HT1080 (cell line): Measurements from ENCODE around the gene ZCCHC4. TPM values are rescaled to one million over a fixed set of nuclear protein-coding genes. Genes with fewer than 3 reads are reported as not detected.

Source experiments
- DNase-seq: peaks from one replicate; pipeline ENCODE4 v3.0.0-alpha.2; 2015; ENCODE audit warnings: low read depth
- polyA plus RNA-seq, 2 experiments: library from polyadenylated mRNA; depleted of rRNA; stranded (reverse); fragments of >200 nt; gene quantifications; 2 replicates each; pipeline ENCODE4 v1.2.3, GENCODE V29; 2015
- total RNA-seq: library from RNA; depleted of rRNA; stranded (reverse); fragments of >200 nt; shearing (Covaris generic); gene quantifications from 2 replicates; pipeline ENCODE4 v1.2.3, GENCODE V29; 2014; rRNA removed

Gene ZCCHC4
- 13.7 and 14.8 TPM in 2 replicates for total RNA-seq
- 12.3 and 13.0 TPM in 2 replicates for polyA plus RNA-seq (2015; cell fraction: cytosol; rRNA removed)
- polyA plus RNA-seq (2015; cell fraction: nucleus; rRNA removed), result 24.2 and 25.3 TPM in 2 replicates

DNA sequence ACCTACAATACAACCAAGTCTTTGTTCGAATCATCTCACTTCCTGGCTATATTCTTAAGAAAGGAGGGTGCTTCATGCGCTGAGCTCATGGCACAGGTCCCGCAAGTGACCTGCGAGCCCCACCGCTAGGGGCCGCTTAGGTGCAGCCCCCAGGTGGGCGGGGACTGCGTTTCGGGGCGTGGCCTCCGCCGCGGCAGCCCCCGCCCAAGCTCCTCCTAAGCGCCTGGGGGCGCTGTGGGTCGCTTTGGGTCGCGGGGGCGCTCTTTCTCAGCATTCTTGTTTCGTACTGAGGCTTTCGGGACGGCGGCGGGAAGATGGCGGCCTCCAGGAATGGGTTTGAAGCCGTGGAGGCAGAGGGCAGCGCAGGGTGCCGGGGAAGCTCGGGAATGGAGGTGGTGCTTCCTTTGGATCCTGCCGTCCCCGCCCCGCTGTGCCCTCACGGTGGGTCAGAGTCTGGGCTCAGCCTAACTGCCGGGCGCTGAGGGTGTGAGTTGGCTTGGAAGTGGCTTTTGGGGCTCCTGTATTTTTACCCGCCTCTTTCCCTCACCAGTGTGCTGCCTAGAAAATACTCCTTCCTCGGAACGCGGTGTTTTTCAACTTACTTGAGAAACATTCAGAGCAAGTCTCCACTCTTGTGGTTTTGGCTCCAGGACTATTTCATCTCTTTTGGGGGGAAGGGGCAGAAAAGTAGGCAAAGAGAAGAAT is at the start of gene ZCCHC4:
ZCCHC4 (plus strand) TSS at position 279 of the 705 bp plus-strand sequence; CDS start at position 315, 36 bp downstream.
- DNase-seq, result peak; percentile 88

DNA sequence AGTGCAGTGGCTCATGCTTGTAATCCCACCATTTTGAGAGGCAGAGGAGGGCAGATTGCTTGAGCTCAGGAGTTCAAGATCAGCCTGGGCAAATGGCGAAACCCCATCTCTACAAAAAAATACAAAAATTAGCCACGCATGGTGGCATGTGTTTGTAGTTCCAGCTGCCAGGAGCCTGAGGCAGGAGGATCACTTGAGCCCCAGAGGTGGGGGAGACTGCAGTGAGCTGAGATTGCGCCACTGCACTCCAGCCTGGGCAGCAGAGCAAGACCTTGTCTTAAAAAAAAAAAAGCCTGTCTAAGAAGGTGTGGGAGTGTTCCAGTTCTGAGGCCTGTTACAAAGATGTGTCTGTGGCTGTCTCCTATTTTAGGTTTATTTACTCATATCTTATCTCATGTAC is 40.7 kb upstream of the ZCCHC4 start:
- no peak for DNase-seq

DNA sequence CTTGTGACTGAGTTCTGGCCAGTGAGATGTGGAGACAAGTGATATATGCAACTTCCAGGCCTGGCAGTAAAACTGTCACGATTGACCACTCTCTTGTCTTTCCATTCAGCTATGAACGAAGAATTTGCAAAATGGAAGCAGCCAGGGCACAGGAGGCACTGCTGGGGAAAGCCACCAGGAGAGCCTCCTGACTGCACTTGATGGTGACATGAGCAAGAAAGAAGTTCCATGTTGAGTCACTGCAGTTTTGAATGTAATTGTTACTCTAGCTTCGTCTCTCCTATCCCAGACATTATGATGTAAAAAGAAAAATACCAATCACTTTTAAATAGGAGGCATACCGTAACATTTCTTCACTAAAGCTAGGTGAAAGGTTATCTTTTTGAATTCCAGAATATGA is 32.4 kb upstream of the ZCCHC4 start:
- no peak for DNase-seq

- no peak for DNase-seq
Measured at GRCh38 chr4:25283948-25284347, 28.6 kb upstream of the ZCCHC4 start.

DNA sequence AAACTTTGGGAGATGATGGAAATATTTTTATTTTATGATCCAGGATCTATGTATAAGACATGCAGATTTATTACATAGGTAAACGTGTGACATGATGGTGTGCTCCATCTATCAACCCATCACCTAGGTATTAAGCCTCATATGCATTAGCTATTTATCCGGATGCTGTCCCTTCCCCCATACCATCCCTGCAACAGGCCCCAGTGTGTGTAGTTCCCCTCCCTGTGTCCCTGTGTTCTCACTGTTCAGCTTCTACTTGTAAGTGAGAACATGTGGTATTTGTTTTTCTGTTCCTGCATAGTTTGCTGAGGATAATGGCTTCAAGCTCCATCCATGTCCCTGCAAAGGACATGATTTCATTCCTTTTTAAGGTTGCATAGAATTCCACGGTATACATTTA is 28.1 kb upstream of the ZCCHC4 start:
- no peak for DNase-seq

- DNase-seq, result no peak
Measured at GRCh38 chr4:25290490-25291067, 22.0 kb upstream of the ZCCHC4 start.

GRCh38 chr4:25291158-25291733 is 21.3 kb upstream of the ZCCHC4 start:
- DNase-seq, result no peak

- no peak for DNase-seq
Measured at GRCh38 chr4:25297528-25298242, 14.9 kb upstream of the ZCCHC4 start.

- no peak for DNase-seq
Measured at GRCh38 chr4:25299476-25300203, 12.9 kb upstream of the ZCCHC4 start.

GRCh38 chr4:25301471-25301870 is 11.1 kb upstream of the ZCCHC4 start:
- DNase-seq, result no peak

DNA sequence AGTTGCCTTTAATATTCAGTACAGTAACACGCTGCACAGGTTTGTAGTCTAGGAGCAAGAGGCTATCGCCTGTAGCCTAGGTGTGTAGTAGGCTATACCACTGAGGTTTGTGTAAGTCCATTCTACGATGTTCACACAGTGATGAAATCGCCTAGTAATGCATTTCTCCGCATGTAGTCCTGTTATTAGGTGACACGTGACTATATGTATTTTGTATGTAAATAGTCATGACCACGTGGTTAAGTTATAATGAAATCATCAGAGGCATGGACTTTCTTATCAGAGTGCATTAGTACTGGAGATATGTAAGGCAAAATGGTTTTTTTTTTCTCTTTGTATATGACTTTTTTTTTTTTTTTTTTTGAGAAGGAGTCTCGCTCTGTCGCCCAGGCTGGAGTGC is 9.9 kb upstream of the ZCCHC4 start:
- DNase-seq, result no peak

GRCh38 chr4:25303578-25303977 is 9.0 kb upstream of the ZCCHC4 start:
- DNase-seq, result no peak

- DNase-seq, result no peak
Measured at GRCh38 chr4:25306518-25307057, 6.0 kb upstream of the ZCCHC4 start.

DNA sequence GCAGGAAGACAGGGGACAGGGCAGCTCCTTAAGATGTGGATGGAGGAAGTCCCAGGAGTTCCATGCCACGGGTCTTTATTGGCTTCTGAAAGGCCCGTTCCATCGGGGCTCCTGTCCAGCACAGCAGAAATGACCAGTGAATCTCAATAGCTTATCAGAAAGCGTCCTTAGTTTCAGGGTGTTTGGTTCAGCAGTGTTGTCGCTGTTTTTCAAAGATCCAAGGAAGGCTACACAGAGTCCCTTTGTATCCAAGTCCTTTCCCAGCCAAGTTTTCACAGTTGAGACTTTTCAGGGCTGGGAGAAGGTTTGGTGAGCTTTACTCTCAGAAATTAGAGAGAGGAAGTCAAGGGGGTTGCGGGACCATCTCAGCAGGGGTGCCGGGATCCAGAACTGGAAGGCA is 5.0 kb upstream of the ZCCHC4 start:
- no peak for DNase-seq

- DNase-seq, result no peak
Measured at GRCh38 chr4:25308306-25308705, 4.3 kb upstream of the ZCCHC4 start.

- DNase-seq, result peak; percentile 36
Measured at GRCh38 chr4:25308761-25309160, 3.8 kb upstream of the ZCCHC4 start.

GRCh38 chr4:25310066-25310802 is 2.3 kb upstream of the ZCCHC4 start:
- no peak for DNase-seq

GRCh38 chr4:25310803-25311166 is 1.8 kb upstream of the ZCCHC4 start:
- DNase-seq, result no peak

GRCh38 chr4:25313201-25313895 is 774 bp downstream of the ZCCHC4 start:
- DNase-seq, result no peak

- peak; percentile 66 for DNase-seq
Measured at GRCh38 chr4:25320336-25320735, 7.8 kb downstream of the ZCCHC4 start.
